ENCODE data around the gene OTOS.

OTOS gene

DNA sequence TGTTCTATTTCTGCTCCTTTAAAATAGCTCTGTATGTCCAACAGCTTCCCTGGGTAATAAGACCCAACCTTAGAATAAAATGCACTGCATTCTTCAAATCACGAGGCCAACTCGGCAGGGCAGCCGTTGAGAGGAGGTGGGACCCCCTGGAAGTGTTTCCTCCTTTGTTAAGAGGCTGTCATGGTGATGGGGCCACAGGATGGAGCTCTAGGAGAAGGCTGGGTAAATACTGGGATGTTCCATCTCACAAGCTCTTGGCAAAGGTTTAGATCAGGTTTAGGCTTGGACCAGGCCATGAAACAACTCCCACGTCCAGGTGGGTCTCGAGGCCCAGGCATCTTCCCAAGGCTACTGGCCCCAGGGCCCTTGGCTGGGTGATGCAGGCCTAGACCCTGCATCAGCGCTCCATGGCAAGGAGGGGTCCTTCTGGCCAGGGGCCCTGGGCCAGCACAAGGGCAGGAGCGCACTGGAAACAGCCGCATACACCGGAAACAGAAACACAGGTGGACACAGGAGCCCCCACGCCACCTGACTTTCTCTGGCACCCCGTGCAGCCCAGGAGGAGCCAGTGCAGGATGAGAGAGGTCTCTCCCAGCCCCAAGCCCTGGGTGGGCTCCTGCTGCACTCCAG, 38.8 kb upstream of the OTOS start:
- Histone ChIP-seq H3K27me3 (ENCODE audit: control insufficient read depth in 1 of 2, insufficient read depth in 2 of 2, low read length in 2 of 2) (peaks cover 0 to 3% of the 10 kb centered on the region in 2 donors), H3K9me3 (ENCODE audit: low read length) (no peaks in the 10 kb centered on the region), H3K36me3 (ENCODE audit: insufficient read depth, low read length) (no peaks in the 10 kb centered on the region)

GRCh38 chr2:240178564-240178963, 38.1 kb upstream of the OTOS start:
- Histone ChIP-seq H3K36me3 (ENCODE audit: insufficient read depth, low read length) (no peaks in the 10 kb centered on the region), H3K9me3 (ENCODE audit: low read length) (no peaks in the 10 kb centered on the region), H3K27me3 (ENCODE audit: control insufficient read depth in 1 of 2, insufficient read depth in 2 of 2, low read length in 2 of 2) (peaks cover 0 to 3% of the 10 kb centered on the region in 2 donors), H3K4me3 (ENCODE audit: low read depth in 1 of 2, low read length in 2 of 2) (no peak overlapping the region), H3K9ac (ENCODE audit: low read length) (no peak overlapping the region), H3K4me1 (ENCODE audit: insufficient read depth, low read length) (no peaks in the 10 kb centered on the region), H3K27ac (ENCODE audit: low read depth, low read length) (no peak overlapping the region)

More for the DNA sequence above, 38.8 kb upstream of the OTOS start:
- no peaks in the 10 kb centered on the region for H3K4me1 ChIP-seq (ENCODE audit: insufficient read depth, low read length)
- H3K27ac ChIP-seq (ENCODE audit: low read depth, low read length) = no peak overlapping the region
- no peak overlapping the region for H3K4me3 ChIP-seq (ENCODE audit: low read depth in 1 of 2, low read length in 2 of 2)
- no peak overlapping the region for H3K9ac ChIP-seq (ENCODE audit: low read length)

DNA sequence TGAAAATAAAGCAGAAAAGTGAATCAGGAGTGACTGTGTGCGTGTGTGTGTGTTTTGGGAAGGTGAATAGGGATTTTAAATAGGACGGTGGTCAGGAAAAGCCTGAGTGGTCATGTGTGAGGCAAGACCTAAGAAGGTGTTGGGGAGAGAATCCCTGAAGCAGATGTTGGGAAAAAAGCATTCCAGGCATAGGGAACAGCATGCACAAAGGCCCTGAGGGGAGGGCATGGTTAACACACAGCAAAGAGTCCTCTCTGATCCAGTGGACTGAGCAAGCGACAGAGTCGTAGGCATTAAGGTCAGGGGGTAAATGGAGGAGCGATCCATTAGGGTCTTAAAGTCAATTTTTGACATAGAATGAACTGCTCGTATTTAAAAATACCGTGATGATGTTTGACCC, 34.0 kb upstream of the OTOS start:
- no peak overlapping the region for H3K4me3 ChIP-seq (ENCODE audit: low read depth in 1 of 2, low read length in 2 of 2)
- no peak overlapping the region for H3K27ac ChIP-seq (ENCODE audit: low read depth, low read length)
- H3K36me3 ChIP-seq (ENCODE audit: insufficient read depth, low read length) = no peaks in the 10 kb centered on the region
- H3K27me3 ChIP-seq (ENCODE audit: control insufficient read depth in 1 of 2, insufficient read depth in 2 of 2, low read length in 2 of 2) = no peaks in the 10 kb centered on the region
- no peaks in the 10 kb centered on the region for H3K4me1 ChIP-seq (ENCODE audit: insufficient read depth, low read length)
- no peaks in the 10 kb centered on the region for H3K9me3 ChIP-seq (ENCODE audit: low read length)
- H3K9ac ChIP-seq (ENCODE audit: low read length) = no peak overlapping the region

GRCh38 chr2:240172071-240172895, 31.8 kb upstream of the OTOS start:
- Histone ChIP-seq H3K4me3 (ENCODE audit: low read depth in 1 of 2, low read length in 2 of 2) (no peak overlapping the region), H3K36me3 (ENCODE audit: insufficient read depth, low read length) (no peaks in the 10 kb centered on the region), H3K9me3 (ENCODE audit: low read length) (no peaks in the 10 kb centered on the region), H3K27ac (ENCODE audit: low read depth, low read length) (no peak overlapping the region), H3K9ac (ENCODE audit: low read length) (no peak overlapping the region), H3K4me1 (ENCODE audit: insufficient read depth, low read length) (no peaks in the 10 kb centered on the region), H3K27me3 (ENCODE audit: control insufficient read depth in 1 of 2, insufficient read depth in 2 of 2, low read length in 2 of 2) (peaks cover 0 to 2% of the 10 kb centered on the region in 2 donors)

GRCh38 chr2:240170883-240171282, 30.4 kb upstream of the OTOS start:
- Histone ChIP-seq H3K9ac (ENCODE audit: low read length) (no peak overlapping the region), H3K36me3 (ENCODE audit: insufficient read depth, low read length) (no peaks in the 10 kb centered on the region), H3K27me3 (ENCODE audit: control insufficient read depth in 1 of 2, insufficient read depth in 2 of 2, low read length in 2 of 2) (peaks cover 0 to 3% of the 10 kb centered on the region in 2 donors), H3K4me1 (ENCODE audit: insufficient read depth, low read length) (no peaks in the 10 kb centered on the region), H3K27ac (ENCODE audit: low read depth, low read length) (no peak overlapping the region), H3K4me3 (ENCODE audit: low read depth in 1 of 2, low read length in 2 of 2) (no peak overlapping the region), H3K9me3 (ENCODE audit: low read length) (no peaks in the 10 kb centered on the region)

DNA sequence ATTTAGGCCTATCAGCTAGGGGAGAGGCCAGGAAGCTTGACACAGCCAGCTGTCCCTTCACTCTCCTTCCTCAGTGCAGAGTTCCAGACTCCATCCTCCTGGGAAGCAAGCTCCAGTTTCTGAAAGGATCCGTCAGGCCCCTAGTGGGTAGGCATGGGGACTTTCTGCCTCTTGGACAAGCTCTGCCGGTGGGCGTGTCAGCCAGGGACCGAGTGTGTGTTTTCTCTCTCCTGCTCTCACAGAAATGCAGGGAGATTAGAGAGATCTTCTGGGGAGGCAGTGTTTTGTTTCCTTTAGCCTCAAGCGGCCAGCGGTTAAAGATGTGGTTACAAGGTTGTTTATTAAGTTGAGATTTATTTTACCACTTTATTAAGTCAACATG, 29.9 kb upstream of the OTOS start:
- H3K4me3 ChIP-seq (ENCODE audit: low read depth in 1 of 2, low read length in 2 of 2) = no peak overlapping the region
- no peak overlapping the region for H3K27ac ChIP-seq (ENCODE audit: low read depth, low read length)
- H3K9me3 ChIP-seq (ENCODE audit: low read length) = no peaks in the 10 kb centered on the region
- H3K9ac ChIP-seq (ENCODE audit: low read length) = no peak overlapping the region
- H3K27me3 ChIP-seq (ENCODE audit: control insufficient read depth in 1 of 2, insufficient read depth in 2 of 2, low read length in 2 of 2) = peaks cover 0 to 3% of the 10 kb centered on the region in 2 donors
- no peaks in the 10 kb centered on the region for H3K4me1 ChIP-seq (ENCODE audit: insufficient read depth, low read length)
- H3K36me3 ChIP-seq (ENCODE audit: insufficient read depth, low read length) = no peaks in the 10 kb centered on the region

GRCh38 chr2:240169486-240170353, 29.3 kb upstream of the OTOS start:
- H3K9ac ChIP-seq (ENCODE audit: low read length) = no peak overlapping the region
- H3K27ac ChIP-seq (ENCODE audit: low read depth, low read length) = no peak overlapping the region
- no peaks in the 10 kb centered on the region for H3K9me3 ChIP-seq (ENCODE audit: low read length)
- H3K36me3 ChIP-seq (ENCODE audit: insufficient read depth, low read length) = no peaks in the 10 kb centered on the region
- H3K4me3 ChIP-seq (ENCODE audit: low read depth in 1 of 2, low read length in 2 of 2) = no peak overlapping the region
- peaks cover 0 to 3% of the 10 kb centered on the region in 2 donors for H3K27me3 ChIP-seq (ENCODE audit: control insufficient read depth in 1 of 2, insufficient read depth in 2 of 2, low read length in 2 of 2)
- no peaks in the 10 kb centered on the region for H3K4me1 ChIP-seq (ENCODE audit: insufficient read depth, low read length)

DNA sequence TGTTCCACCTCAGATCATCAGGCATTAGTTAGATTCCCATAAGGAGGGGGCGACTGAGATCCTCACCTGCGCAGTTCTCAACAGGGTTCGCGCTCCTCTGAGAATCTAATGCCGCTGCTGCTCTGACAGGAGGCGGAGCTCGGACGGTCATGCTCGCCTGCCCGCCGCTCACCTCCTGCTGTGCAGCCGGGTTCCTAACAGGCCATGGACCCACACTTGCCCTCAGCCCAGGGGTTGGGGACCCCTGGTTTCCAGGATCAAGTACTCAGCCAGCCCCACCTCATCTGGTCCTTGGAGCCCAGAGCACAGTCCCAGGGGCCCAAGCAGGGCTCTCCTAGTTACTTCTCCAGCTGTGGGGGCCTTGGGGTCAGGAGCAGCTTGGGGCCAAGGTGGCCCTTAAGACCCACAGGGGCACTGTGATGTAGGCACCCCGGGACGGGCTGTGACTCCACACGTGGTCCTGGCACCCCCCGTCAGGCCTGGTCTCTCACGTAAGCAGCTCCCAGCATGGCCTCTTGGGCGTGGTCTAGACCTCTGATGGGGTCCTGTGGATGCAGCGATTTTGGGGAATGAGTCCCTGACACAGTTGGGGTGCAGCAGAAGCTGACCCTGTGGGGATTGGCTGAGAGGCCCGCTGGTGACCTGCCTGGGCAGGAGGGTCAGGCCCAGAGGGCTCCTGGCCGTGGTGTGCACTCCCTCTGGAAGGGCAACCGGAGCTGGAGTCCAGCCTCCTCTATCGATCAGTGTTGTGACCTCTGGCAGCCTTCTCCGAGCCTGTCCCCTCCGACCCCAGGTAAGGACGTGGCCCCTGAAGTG, 28.3 kb upstream of the OTOS start:
- Histone ChIP-seq H3K27me3 (ENCODE audit: control insufficient read depth in 1 of 2, insufficient read depth in 2 of 2, low read length in 2 of 2) (peaks cover 0 to 3% of the 10 kb centered on the region in 2 donors), H3K4me1 (ENCODE audit: insufficient read depth, low read length) (no peaks in the 10 kb centered on the region)

DNA sequence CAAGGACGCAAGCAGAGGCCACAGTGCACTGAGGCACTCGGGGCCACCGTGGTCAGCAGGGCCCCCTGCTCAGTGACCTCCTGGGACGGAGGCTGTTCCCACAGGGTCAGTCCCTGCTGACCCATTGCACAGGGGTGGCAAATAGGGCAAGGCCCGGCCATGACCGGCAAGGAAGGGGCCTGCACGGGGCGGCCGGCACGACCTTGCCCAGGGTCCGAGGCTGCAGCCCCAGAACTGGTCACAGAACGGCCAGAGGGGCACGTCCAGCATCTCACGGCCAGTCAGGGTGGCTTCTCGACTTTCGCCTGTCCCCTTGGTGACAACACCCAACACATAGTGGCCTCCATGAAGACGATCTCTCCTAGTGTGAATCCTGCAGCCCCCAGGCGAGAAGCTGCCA, 27.6 kb upstream of the OTOS start:
- H3K27ac ChIP-seq (ENCODE audit: low read depth, low read length) = no peak overlapping the region
- H3K27me3 ChIP-seq (ENCODE audit: control insufficient read depth in 1 of 2, insufficient read depth in 2 of 2, low read length in 2 of 2) = peaks cover 0 to 3% of the 10 kb centered on the region in 2 donors
- no peaks in the 10 kb centered on the region for H3K36me3 ChIP-seq (ENCODE audit: insufficient read depth, low read length)
- H3K9me3 ChIP-seq (ENCODE audit: low read length) = no peaks in the 10 kb centered on the region
- no peak overlapping the region for H3K9ac ChIP-seq (ENCODE audit: low read length)
- no peaks in the 10 kb centered on the region for H3K4me1 ChIP-seq (ENCODE audit: insufficient read depth, low read length)
- no peak overlapping the region for H3K4me3 ChIP-seq (ENCODE audit: low read depth in 1 of 2, low read length in 2 of 2)

More for the DNA sequence above, 28.3 kb upstream of the OTOS start:
- Histone ChIP-seq H3K36me3 (ENCODE audit: insufficient read depth, low read length) (no peaks in the 10 kb centered on the region), H3K27ac (ENCODE audit: low read depth, low read length) (no peak overlapping the region), H3K9ac (ENCODE audit: low read length) (no peak overlapping the region), H3K4me3 (ENCODE audit: low read depth in 1 of 2, low read length in 2 of 2) (no peak overlapping the region), H3K9me3 (ENCODE audit: low read length) (no peaks in the 10 kb centered on the region)

DNA sequence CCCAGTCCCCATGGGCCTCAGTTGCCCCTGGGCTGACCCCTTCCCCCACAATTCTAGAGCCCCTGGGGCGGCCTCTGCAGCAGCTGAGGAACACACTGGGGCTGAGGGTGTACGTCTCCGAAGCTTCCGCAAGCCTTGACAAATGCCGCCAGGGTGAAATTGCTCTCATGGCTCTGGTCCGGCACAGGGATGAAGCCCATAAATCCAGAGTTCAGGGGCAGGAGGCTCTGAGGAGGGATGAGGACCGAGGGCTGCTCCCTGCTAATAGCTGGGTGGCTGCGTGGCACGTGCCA, 27.1 kb upstream of the OTOS start:
- Histone ChIP-seq H3K36me3 (ENCODE audit: insufficient read depth, low read length) (no peaks in the 10 kb centered on the region), H3K4me3 (ENCODE audit: low read depth in 1 of 2, low read length in 2 of 2) (no peak overlapping the region), H3K27me3 (ENCODE audit: control insufficient read depth in 1 of 2, insufficient read depth in 2 of 2, low read length in 2 of 2) (peaks cover 0 to 3% of the 10 kb centered on the region in 2 donors), H3K27ac (ENCODE audit: low read depth, low read length) (no peak overlapping the region), H3K4me1 (ENCODE audit: insufficient read depth, low read length) (no peaks in the 10 kb centered on the region), H3K9me3 (ENCODE audit: low read length) (no peaks in the 10 kb centered on the region), H3K9ac (ENCODE audit: low read length) (no peak overlapping the region)

Measured in muscle layer of colon (tissue), 2 donors.